Fibroblast of the conjunctiva (primary cell): ENCODE results near the gene TLCD3B.

Experiments used
- DNase-seq: peaks from one replicate; pipeline ENCODE4 v3.0.0-alpha.2; 2010; ENCODE audit warnings: low read depth

Gene TLCD3B

GRCh38 chr16:30030841-30031413 is at the start of gene TLCD3B:
Gene TLCD3B, minus strand, starts transcription at chr16:30031271. Its CDS starts 744 bp downstream, at chr16:30030527.
- DNase-seq: no peak

- no peak for DNase-seq
Measured at GRCh38 chr16:30079480-30079879, 48.4 kb upstream of the TLCD3B start.

GRCh38 chr16:30078744-30079143 is 47.7 kb upstream of the TLCD3B start:
- no peak for DNase-seq

GRCh38 chr16:30077656-30078055 is 46.6 kb upstream of the TLCD3B start:
- no peak for DNase-seq

GRCh38 chr16:30076276-30076791 is 45.3 kb upstream of the TLCD3B start:
- no peak for DNase-seq

GRCh38 chr16:30075503-30076275 is 44.6 kb upstream of the TLCD3B start, which contains the start of gene PPP4C:
Gene PPP4C, plus strand, starts transcription at chr16:30075994. Its CDS starts 384 bp downstream, at chr16:30076378.
- DNase-seq: peak; percentile 65

GRCh38 chr16:30070490-30070889 is 39.4 kb upstream of the TLCD3B start:
- no peak for DNase-seq

- no peak for DNase-seq
Measured at GRCh38 chr16:30069611-30070462, 38.8 kb upstream of the TLCD3B start.

GRCh38 chr16:30068750-30069610 is 37.9 kb upstream of the TLCD3B start:
- no peak for DNase-seq

GRCh38 chr16:30068333-30068732 is 37.3 kb upstream of the TLCD3B start:
- DNase-seq: no peak

- no peak for DNase-seq
Measured at GRCh38 chr16:30067584-30067916, 36.5 kb upstream of the TLCD3B start.

- DNase-seq: no peak
Measured at GRCh38 chr16:30066761-30067583, 35.9 kb upstream of the TLCD3B start.

GRCh38 chr16:30065943-30066760 is 35.1 kb upstream of the TLCD3B start:
- no peak for DNase-seq

GRCh38 chr16:30065102-30065942 is 34.3 kb upstream of the TLCD3B start, which contains the start of gene ALDOA:
Gene ALDOA, plus strand, starts transcription at chr16:30065760. Its CDS starts 1,138 bp downstream, at chr16:30066898.
- peak; percentile 98 for DNase-seq

- no peak for DNase-seq
Measured at GRCh38 chr16:30064729-30065101, 33.6 kb upstream of the TLCD3B start.

- no peak for DNase-seq
Measured at GRCh38 chr16:30063893-30064728, 33.0 kb upstream of the TLCD3B start.

- no peak for DNase-seq
Measured at GRCh38 chr16:30063278-30063892, 32.3 kb upstream of the TLCD3B start.
